GDM1 (cell line): ENCODE measurements around the gene CSKMT.
"Not testable (repeated sequence)": the region's sequence is repeated elsewhere in the genome, so short reads cannot be mapped to it uniquely, and the experiment has no call there.

Source experiments
- DNase-seq: peaks from one replicate; lab custom pipeline; 2025; lab: John Stamatoyannopoulos, UW

The CSKMT gene

GRCh38 chr11:62665075-62665598 lies at the start of gene CSKMT, which contains the start of gene C11orf98:
TSS of gene CSKMT (plus strand) at chr11:62665312. CDS start at chr11:62665880, 568 bp downstream.
TSS of gene C11orf98 (minus strand) at chr11:62665210. CDS start at chr11:62665169, 41 bp downstream.
- peak; percentile 84 for DNase-seq

GRCh38 chr11:62615521-62615920 lies 49.6 kb upstream of the CSKMT start:
- DNase-seq, result no peak

GRCh38 chr11:62616957-62617356 lies 48.2 kb upstream of the CSKMT start:
- not testable (repeated sequence) for DNase-seq

- no peak for DNase-seq
These were observed 44.0 kb upstream of the CSKMT start for GRCh38 chr11:62621027-62621566.

GRCh38 chr11:62621567-62622470 lies 43.3 kb upstream of the CSKMT start, which contains the start of gene B3GAT3:
TSS of gene B3GAT3 (minus strand) at chr11:62621986. CDS start at chr11:62621947, 39 bp downstream.
- DNase-seq, result peak; percentile 87

- no peak for DNase-seq
These were observed 42.5 kb upstream of the CSKMT start for GRCh38 chr11:62622476-62623089.

GRCh38 chr11:62627713-62628112 lies 37.4 kb upstream of the CSKMT start:
- DNase-seq, result no peak

- DNase-seq, result no peak
These were observed 32.6 kb upstream of the CSKMT start for GRCh38 chr11:62632492-62632891.

- DNase-seq, result no peak
These were observed 20.9 kb upstream of the CSKMT start for GRCh38 chr11:62644220-62644619.

GRCh38 chr11:62645671-62645945 lies 19.5 kb upstream of the CSKMT start:
- DNase-seq, result no peak

- peak; percentile 93 for DNase-seq
These were observed 18.9 kb upstream of the CSKMT start, which contains the start of gene GANAB for GRCh38 chr11:62645946-62646824. TSS of gene GANAB (minus strand) at chr11:62646613. CDS start at chr11:62646599, 14 bp downstream.

GRCh38 chr11:62646825-62647608 lies 18.1 kb upstream of the CSKMT start:
- no peak for DNase-seq

GRCh38 chr11:62647609-62648005 lies 17.5 kb upstream of the CSKMT start:
- DNase-seq, result no peak

GRCh38 chr11:62648185-62648966 lies 16.7 kb upstream of the CSKMT start:
- DNase-seq, result no peak

- no peak for DNase-seq
These were observed 16.1 kb upstream of the CSKMT start for GRCh38 chr11:62648967-62649364.

- DNase-seq, result no peak
These were observed 15.6 kb upstream of the CSKMT start for GRCh38 chr11:62649486-62649885.

GRCh38 chr11:62650283-62650682 lies 14.8 kb upstream of the CSKMT start:
- not testable (repeated sequence) for DNase-seq

- no peak for DNase-seq
These were observed 12.7 kb upstream of the CSKMT start for GRCh38 chr11:62652161-62653006.

GRCh38 chr11:62654297-62654696 lies 10.8 kb upstream of the CSKMT start:
- DNase-seq, result no peak
